SK-N-SH (cell line): Measurements from ENCODE around the gene PACSIN2.

Experiments used
- CTCF ChIP-seq: fragments of 200-600 bp; sonication (generic); IDR thresholded peaks from 2 replicates; pipeline ENCODE4 v1.6.1; 2017; ENCODE audit warnings: antibody characterized with exemption, mild to moderate bottlenecking, moderate library complexity
- EP300 ChIP-seq, 2 experiments: IDR thresholded peaks; 2 replicates each; pipeline versions ENCODE4 v1.4.0 to v1.6.1; 2012; ENCODE audit warnings: borderline replicate concordance in 1 of 2, low read depth in 1 of 2, low read length in 1 of 2
- GABPA ChIP-seq: IDR thresholded peaks from 2 replicates; pipeline ENCODE4 v1.4.0; 2012; ENCODE audit warnings: low read depth, mild to moderate bottlenecking
- MXI1 ChIP-seq: IDR thresholded peaks from 2 replicates; pipeline ENCODE4 v1.6.1; 2012; ENCODE audit warnings: mild to moderate bottlenecking, low read depth, low read length, improper control_type of control experiment
- TEAD4 ChIP-seq: IDR thresholded peaks from 2 replicates; pipeline ENCODE4 v1.4.0; 2012; ENCODE audit warnings: mild to moderate bottlenecking, borderline replicate concordance; ENCODE audit not compliant: insufficient read depth
- TF ChIP-seq, protein P1 (sequence below): IDR thresholded peaks from 2 replicates; pipeline ENCODE4 v1.6.1; 2012; ENCODE audit warnings: mild to moderate bottlenecking, low read depth, low read length, moderate library complexity

DNA sequence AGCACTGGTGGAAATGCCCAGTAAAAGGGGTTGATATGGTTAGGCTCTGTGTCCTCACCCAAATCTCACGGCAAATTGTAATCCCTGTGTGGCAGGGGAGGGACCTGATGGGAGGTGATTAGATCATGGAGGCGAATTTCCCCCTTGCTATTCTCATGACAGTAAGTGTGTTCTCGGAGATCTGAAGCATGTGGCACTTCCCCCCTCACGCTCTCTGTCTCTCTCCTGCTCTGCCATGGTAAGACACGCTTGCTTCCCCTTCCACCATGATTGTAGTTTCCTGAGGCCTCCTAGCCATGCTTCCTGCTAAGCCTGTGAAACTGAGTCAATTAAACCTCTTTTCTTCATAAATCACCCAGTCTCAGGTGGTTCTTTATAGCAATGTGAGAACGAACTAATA, 37.4 kb downstream of the PACSIN2 start:
- TF ChIP-seq CTCF (no peak), TEAD4 (no peak), EP300 (IDR thresholded peaks at IDR 0.05; ENCODE audit: borderline replicate concordance in 1 of 2, low read depth in 1 of 2, low read length in 1 of 2) (no peak), MXI1 (no peak), GABPA (no peak)
- TF ChIP-seq, protein P1, sequence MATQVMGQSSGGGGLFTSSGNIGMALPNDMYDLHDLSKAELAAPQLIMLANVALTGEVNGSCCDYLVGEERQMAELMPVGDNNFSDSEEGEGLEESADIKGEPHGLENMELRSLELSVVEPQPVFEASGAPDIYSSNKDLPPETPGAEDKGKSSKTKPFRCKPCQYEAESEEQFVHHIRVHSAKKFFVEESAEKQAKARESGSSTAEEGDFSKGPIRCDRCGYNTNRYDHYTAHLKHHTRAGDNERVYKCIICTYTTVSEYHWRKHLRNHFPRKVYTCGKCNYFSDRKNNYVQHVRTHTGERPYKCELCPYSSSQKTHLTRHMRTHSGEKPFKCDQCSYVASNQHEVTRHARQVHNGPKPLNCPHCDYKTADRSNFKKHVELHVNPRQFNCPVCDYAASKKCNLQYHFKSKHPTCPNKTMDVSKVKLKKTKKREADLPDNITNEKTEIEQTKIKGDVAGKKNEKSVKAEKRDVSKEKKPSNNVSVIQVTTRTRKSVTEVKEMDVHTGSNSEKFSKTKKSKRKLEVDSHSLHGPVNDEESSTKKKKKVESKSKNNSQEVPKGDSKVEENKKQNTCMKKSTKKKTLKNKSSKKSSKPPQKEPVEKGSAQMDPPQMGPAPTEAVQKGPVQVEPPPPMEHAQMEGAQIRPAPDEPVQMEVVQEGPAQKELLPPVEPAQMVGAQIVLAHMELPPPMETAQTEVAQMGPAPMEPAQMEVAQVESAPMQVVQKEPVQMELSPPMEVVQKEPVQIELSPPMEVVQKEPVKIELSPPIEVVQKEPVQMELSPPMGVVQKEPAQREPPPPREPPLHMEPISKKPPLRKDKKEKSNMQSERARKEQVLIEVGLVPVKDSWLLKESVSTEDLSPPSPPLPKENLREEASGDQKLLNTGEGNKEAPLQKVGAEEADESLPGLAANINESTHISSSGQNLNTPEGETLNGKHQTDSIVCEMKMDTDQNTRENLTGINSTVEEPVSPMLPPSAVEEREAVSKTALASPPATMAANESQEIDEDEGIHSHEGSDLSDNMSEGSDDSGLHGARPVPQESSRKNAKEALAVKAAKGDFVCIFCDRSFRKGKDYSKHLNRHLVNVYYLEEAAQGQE, result no peak
